Measurements from ENCODE around the gene HDLBP.

DNA sequence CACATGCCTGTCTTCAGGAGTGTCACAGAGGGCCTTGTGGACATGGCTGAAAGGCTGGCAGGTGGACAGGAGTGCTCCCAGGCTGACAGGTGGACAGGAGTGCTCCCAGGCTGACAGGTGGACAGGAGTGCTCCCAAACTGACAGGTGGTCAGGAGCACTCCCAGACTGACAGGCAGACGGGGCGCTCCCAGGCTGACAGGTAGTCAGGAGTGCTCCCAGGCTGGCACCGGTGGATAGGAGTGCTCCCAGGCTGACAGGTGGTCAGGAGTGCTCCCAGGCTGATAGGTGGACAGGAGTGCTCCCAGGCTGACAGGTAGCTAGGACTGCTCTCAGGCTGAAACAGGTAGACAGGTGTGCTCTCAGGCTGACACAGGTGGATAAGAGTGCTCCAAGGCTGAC is 110.4 kb downstream of the HDLBP start:
- TF ChIP-seq POLR2A (IDR thresholded peaks at IDR 0.05), result no peak
- TF ChIP-seq CTCF (IDR thresholded peaks at IDR 0.05 in 8 of 11, conservative IDR thresholded peaks at IDR 0.05 in 3 of 11), result no peak
- no peak for TF ChIP-seq POLR2AphosphoS5 (IDR thresholded peaks at IDR 0.05)

All from spleen (tissue), 7 donors.